Activated CD4-positive, alpha-beta T cell treated with anti-CD3 and anti-CD28 coated beads for 36 hours (primary cell): Measurements from ENCODE around the gene ARHGAP29. TPM values are rescaled to one million over a fixed set of nuclear protein-coding genes. Genes with fewer than 3 reads are reported as not detected.

ENCODE experiments used
- ATAC-seq: fragments of 200-7000 bp; cut with Tn5 transposase; one replicate; pipeline ENCODE4 v1.10.0; 2021; ENCODE audit warnings: mild to moderate bottlenecking, moderate library complexity
- CTCF ChIA-PET: fragments of 350-600 bp; sonication (Branson Sonifier 250); formaldehyde crosslinking; loops from one replicate; lab custom pipeline; 2021; ENCODE audit warnings: antibody characterized with exemption; lab: Charles Lee
- POLR2A ChIA-PET: fragments of 350-600 bp; sonication (Branson Sonifier 250); formaldehyde crosslinking; loops from one replicate; lab custom pipeline; 2021; ENCODE audit warnings: antibody characterized with exemption, inconsistent platforms; lab: Charles Lee
- DNase-seq: peaks from one replicate; pipeline ENCODE4 v3.0.0-alpha.2; 2020
- H3K27ac Mint-ChIP-seq: one replicate; pipeline ENCODE4 v1.8.0; 2021; ENCODE audit warnings: mixed read lengths
- H3K27me3 Mint-ChIP-seq: one replicate; pipeline ENCODE4 v1.8.0; 2021; ENCODE audit warnings: mixed read lengths
- H3K36me3 Mint-ChIP-seq: one replicate; pipeline ENCODE4 v1.8.0; 2021; ENCODE audit warnings: low read depth, mixed read lengths
- H3K4me1 Mint-ChIP-seq: one replicate; pipeline ENCODE4 v1.8.0; 2021; ENCODE audit warnings: mixed read lengths
- H3K4me3 Mint-ChIP-seq: one replicate; pipeline ENCODE4 v1.8.0; 2021; ENCODE audit warnings: mild to moderate bottlenecking, moderate library complexity, mixed read lengths
- H3K9me3 Mint-ChIP-seq: one replicate; pipeline ENCODE4 v1.8.0; 2021; ENCODE audit warnings: low read depth, mixed read lengths
- intact Hi-C, 2 experiments: fragments of 100-400 bp; cut with DNase I in 1 of 2; cut with micrococcal nuclease in 1 of 2; formaldehyde crosslinking; loops; one replicate each; pipeline versions ENCODE4 v1.14.2 to v1.15.1; 2022 to 2024; cut with DNase I, micrococcal nuclease
- total RNA-seq, 2 experiments: library from RNA; stranded (reverse); gene quantifications; one replicate each; pipeline ENCODE4 v1.2.3, GENCODE V29; 2021

Gene ARHGAP29
- total RNA-seq, 2 experiments from 2014 or later: 0.21 to 0.23 TPM

- no peak for ATAC-seq
Measured at GRCh38 chr1:94245747-94246438, 8.5 kb upstream of the ARHGAP29 start.

GRCh38 chr1:94244816-94245215 is 7.4 kb upstream of the ARHGAP29 start:
- no peak overlapping the region for H3K27ac Mint-ChIP-seq
- ChIA-PET CTCF (no interaction called here), POLR2A (no interaction called here)
- H3K9me3 Mint-ChIP-seq: peaks cover 10% of the 10 kb centered on the region
- intact Hi-C loops: loop anchor here in 1 of 2 experiments (10.0 kb wide), 2 partner anchors 90 to 220 kb away; no protein-coding TSS in a partner anchor
- no peaks in the 10 kb centered on the region for H3K36me3 Mint-ChIP-seq
- DNase-seq (no peak), ATAC-seq (no peak)
- peaks cover 65% of the 10 kb centered on the region for H3K27me3 Mint-ChIP-seq
- peaks cover 11% of the 10 kb centered on the region for H3K4me1 Mint-ChIP-seq
- no peak overlapping the region for H3K4me3 Mint-ChIP-seq

More at GRCh38 chr1:94245747-94246438, 8.5 kb upstream of the ARHGAP29 start:
- intact Hi-C loops: loop anchor here in 1 of 2 experiments (10.0 kb wide), 2 partner anchors 89 to 219 kb away; no protein-coding TSS in a partner anchor
- Mint-ChIP-seq H3K27me3 (peaks cover 60% of the 10 kb centered on the region), H3K4me1 (peaks cover 11% of the 10 kb centered on the region), H3K27ac (no peak overlapping the region), H3K4me3 (no peak overlapping the region), H3K9me3 (peaks cover 10% of the 10 kb centered on the region), H3K36me3 (no peaks in the 10 kb centered on the region)
- CTCF ChIA-PET: interaction anchor here (0.6 kb wide), 1 partner anchor 36 kb away, joined by 4 read pairs; no protein-coding TSS in a partner anchor
- no peak for DNase-seq
- POLR2A ChIA-PET: no interaction called here

GRCh38 chr1:94243665-94244064 is 6.3 kb upstream of the ARHGAP29 start:
- POLR2A ChIA-PET: no interaction called here
- H3K27ac Mint-ChIP-seq: no peak overlapping the region
- H3K27me3 Mint-ChIP-seq: peaks cover 72% of the 10 kb centered on the region
- peaks cover 11% of the 10 kb centered on the region for H3K4me1 Mint-ChIP-seq
- CTCF ChIA-PET: interaction anchor here (0.7 kb wide), 1 partner anchor 390 kb away, joined by 3 read pairs; no protein-coding TSS in a partner anchor
- ATAC-seq: no peak
- intact Hi-C loops: loop anchor here in 1 of 2 experiments (10.0 kb wide), 2 partner anchors 91 to 221 kb away; no protein-coding TSS in a partner anchor
- no peak overlapping the region for H3K4me3 Mint-ChIP-seq
- peaks cover 10% of the 10 kb centered on the region for H3K9me3 Mint-ChIP-seq
- no peak for DNase-seq
- no peaks in the 10 kb centered on the region for H3K36me3 Mint-ChIP-seq

GRCh38 chr1:94240822-94241221 is 3.4 kb upstream of the ARHGAP29 start:
- ChIA-PET POLR2A (no interaction called here), CTCF (no interaction called here)
- Mint-ChIP-seq H3K4me3 (no peak overlapping the region), H3K27ac (no peak overlapping the region), H3K36me3 (no peaks in the 10 kb centered on the region), H3K27me3 (peaks cover 76% of the 10 kb centered on the region), H3K9me3 (peaks cover 10% of the 10 kb centered on the region), H3K4me1 (peaks cover 10% of the 10 kb centered on the region)
- intact Hi-C loops: loop anchor here in 1 of 2 experiments (10.0 kb wide), 2 partner anchors 94 to 224 kb away; no protein-coding TSS in a partner anchor
- no peak for ATAC-seq
- DNase-seq: no peak

GRCh38 chr1:94239796-94240195 is 2.4 kb upstream of the ARHGAP29 start:
- intact Hi-C loops: loop anchor here (5.0 to 10.0 kb wide), 7 partner anchors 95 to 303 kb away; partner anchors contain the start of gene F3 (in 2 of the 2)
- CTCF ChIA-PET: no interaction called here
- Mint-ChIP-seq H3K4me3 (no peak overlapping the region), H3K9me3 (peaks cover 10% of the 10 kb centered on the region), H3K4me1 (peaks cover 13% of the 10 kb centered on the region), H3K27ac (no peak overlapping the region), H3K27me3 (peaks cover 75% of the 10 kb centered on the region), H3K36me3 (no peaks in the 10 kb centered on the region)
- ATAC-seq (no peak), DNase-seq (no peak)
- POLR2A ChIA-PET: no interaction called here

- peaks cover 10% of the 10 kb centered on the region for H3K9me3 Mint-ChIP-seq
- intact Hi-C loops: loop anchor here (5.0 to 10.0 kb wide), 5 partner anchors 143 to 303 kb away; partner anchors contain the start of gene F3 (in 2 of the 2)
- CTCF ChIA-PET: no interaction called here
Measured at GRCh38 chr1:94239051-94239450, 1.7 kb upstream of the ARHGAP29 start.

GRCh38 chr1:94236630-94237290 is 624 bp downstream of the ARHGAP29 start:
- peak overlapping the region; percentile 45 for H3K4me3 Mint-ChIP-seq
- intact Hi-C loops: loop anchor here (1.0 to 10.0 kb wide), 6 partner anchors 146 to 306 kb away; partner anchors contain the start of genes F3 (in 2 of the 2) and ABCD3 (in 1 of the 2)
- ChIA-PET CTCF (interaction anchor here (1.2 kb wide), 1 partner anchor 98 kb away, joined by 3 read pairs; no protein-coding TSS in a partner anchor), POLR2A (interaction anchor here (0.6 kb wide), 1 partner anchor 839 kb away, joined by 3 read pairs; no protein-coding TSS in a partner anchor)
- peaks cover 13% of the 10 kb centered on the region for H3K4me1 Mint-ChIP-seq
- DNase-seq (peak; percentile 29), ATAC-seq (peak; percentile 19)
- peaks cover 1% of the 10 kb centered on the region for H3K9me3 Mint-ChIP-seq
- peaks cover 67% of the 10 kb centered on the region for H3K27me3 Mint-ChIP-seq
- H3K27ac Mint-ChIP-seq: no peak overlapping the region
- no peaks in the 10 kb centered on the region for H3K36me3 Mint-ChIP-seq

More at GRCh38 chr1:94239051-94239450, 1.7 kb upstream of the ARHGAP29 start:
- POLR2A ChIA-PET: no interaction called here
- H3K4me1 Mint-ChIP-seq: peaks cover 13% of the 10 kb centered on the region
- H3K4me3 Mint-ChIP-seq: no peak overlapping the region
- DNase-seq: no peak
- H3K27ac Mint-ChIP-seq: no peak overlapping the region
- H3K27me3 Mint-ChIP-seq: peaks cover 71% of the 10 kb centered on the region
- no peaks in the 10 kb centered on the region for H3K36me3 Mint-ChIP-seq
- no peak for ATAC-seq

- intact Hi-C loops: loop anchor here (5.0 to 10.0 kb wide), 5 partner anchors 146 to 306 kb away; partner anchors contain the start of gene F3 (in 2 of the 2)
- no peak for DNase-seq
- Mint-ChIP-seq H3K36me3 (no peaks in the 10 kb centered on the region), H3K9me3 (no peaks in the 10 kb centered on the region), H3K27me3 (peaks cover 70% of the 10 kb centered on the region), H3K27ac (no peak overlapping the region), H3K4me1 (peaks cover 13% of the 10 kb centered on the region), H3K4me3 (peak overlapping the region; percentile 45)
- no peak for ATAC-seq
- ChIA-PET CTCF (no interaction called here), POLR2A (no interaction called here)
Measured at GRCh38 chr1:94236013-94236491, 1.3 kb downstream of the ARHGAP29 start.

GRCh38 chr1:94235189-94236012 is 2.0 kb downstream of the ARHGAP29 start:
- no peak overlapping the region for H3K4me3 Mint-ChIP-seq
- no peak for DNase-seq
- H3K36me3 Mint-ChIP-seq: no peaks in the 10 kb centered on the region

GRCh38 chr1:94234615-94235014 is 2.8 kb downstream of the ARHGAP29 start:
- H3K36me3 Mint-ChIP-seq: no peaks in the 10 kb centered on the region
- H3K4me1 Mint-ChIP-seq: peaks cover 13% of the 10 kb centered on the region
- H3K27ac Mint-ChIP-seq: no peak overlapping the region
- ChIA-PET POLR2A (no interaction called here), CTCF (interaction anchor here (0.5 kb wide), 1 partner anchor 120 kb away, joined by 3 read pairs; no protein-coding TSS in a partner anchor)
- no peak for DNase-seq
- intact Hi-C loops: loop anchor here (5.0 to 10.0 kb wide), 5 partner anchors 148 to 308 kb away; partner anchors contain the start of gene F3 (in 2 of the 2)
- ATAC-seq: no peak
- peaks cover 60% of the 10 kb centered on the region for H3K27me3 Mint-ChIP-seq
- no peak overlapping the region for H3K4me3 Mint-ChIP-seq
- no peaks in the 10 kb centered on the region for H3K9me3 Mint-ChIP-seq

More at GRCh38 chr1:94235189-94236012, 2.0 kb downstream of the ARHGAP29 start:
- Mint-ChIP-seq H3K27me3 (peaks cover 64% of the 10 kb centered on the region), H3K4me1 (peaks cover 13% of the 10 kb centered on the region), H3K9me3 (no peaks in the 10 kb centered on the region), H3K27ac (no peak overlapping the region)
- ChIA-PET CTCF (no interaction called here), POLR2A (no interaction called here)
- intact Hi-C loops: loop anchor here (5.0 to 10.0 kb wide), 5 partner anchors 147 to 307 kb away; partner anchors contain the start of gene F3 (in 2 of the 2)
- ATAC-seq: no peak
